Transverse colon (tissue), 4 donors: ENCODE measurements around the gene PJA1.

Source experiments
- CTCF ChIP-seq, 5 experiments: fragments of 200-600 bp in 3 of 5; fragments of 450-650 bp in 2 of 5; sonication (generic) in 3 of 5; IDR thresholded peaks; 1 replicate in 2 of 5; 2 replicates in 3 of 5; pipeline ENCODE4 v1.5.1; 2016 to 2017; ENCODE audit warnings: antibody characterized with exemption in 5 of 5, inconsistent platforms in 3 of 5, mild to moderate bottlenecking in 2 of 5, moderate library complexity in 1 of 5
- EP300 ChIP-seq: sonication (generic); formaldehyde crosslinking; IDR thresholded peaks from one replicate; pipeline ENCODE4 v1.6.1; 2017; ENCODE audit warnings: antibody characterized with exemption, low read depth
- POLR2A ChIP-seq: fragments of 450-650 bp; IDR thresholded peaks from one replicate; pipeline ENCODE4 v1.6.1; 2016; ENCODE audit warnings: antibody characterized with exemption, mild to moderate bottlenecking, moderate library complexity
- POLR2AphosphoS5 ChIP-seq, 3 donors: sonication (generic); formaldehyde crosslinking; IDR thresholded peaks; one replicate each; pipeline ENCODE4 v1.6.1; 2016; ENCODE audit warnings: antibody characterized with exemption in 3 of 3

DNA sequence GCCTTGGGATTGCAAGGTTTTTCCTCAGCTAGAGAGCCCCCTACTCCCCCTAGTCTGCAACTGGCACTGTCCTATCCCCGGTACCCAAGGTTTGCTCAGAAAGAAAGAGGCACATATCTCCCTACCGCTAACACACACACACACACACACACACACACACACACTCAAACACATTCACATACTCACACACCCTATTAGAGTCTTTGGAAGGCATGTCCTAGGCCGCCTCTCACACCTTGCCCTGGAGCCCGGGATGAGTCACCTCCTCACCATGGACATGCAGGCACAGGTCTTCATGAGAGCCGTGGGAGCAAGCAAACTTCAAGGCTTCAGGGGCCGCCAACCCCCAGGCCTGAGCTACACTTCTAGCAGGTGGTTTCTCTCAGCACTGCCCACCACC lies 49.2 kb downstream of the PJA1 start:
- TF ChIP-seq CTCF (IDR thresholded peaks at IDR 0.05) (no peak), POLR2AphosphoS5 (IDR thresholded peaks at IDR 0.05) (no peak), POLR2A (no peak), EP300 (no peak)
